ENCODE measurements around the gene RPP14.
"Not testable (repeated sequence)": the region's sequence is repeated elsewhere in the genome, so short reads cannot be mapped to it uniquely, and the experiment has no call there.

RPP14 gene

GRCh38 chr3:58334506-58334884, 28.4 kb downstream of the RPP14 start:
- in situ Hi-C loops (cut with HindIII; ENCODE audit: low sequenced_read_pairs): no loop called here
- no peak for TF ChIP-seq CTCF (IDR thresholded peaks at IDR 0.05; ENCODE audit: low read depth, low read length)
- peak overlapping the region; percentile 78 for H3K4me3 ChIP-seq (ENCODE audit: low read depth, low read length)
- no peak for DNase-seq (ENCODE audit: low read depth, low spot score)

GRCh38 chr3:58335652-58335947, 29.6 kb downstream of the RPP14 start:
- DNase-seq (ENCODE audit: low read depth, low spot score): no peak
- H3K4me3 ChIP-seq (ENCODE audit: low read depth, low read length): no peak overlapping the region
- no peak for TF ChIP-seq CTCF (IDR thresholded peaks at IDR 0.05; ENCODE audit: low read depth, low read length)
- in situ Hi-C loops (cut with HindIII; ENCODE audit: low sequenced_read_pairs): no loop called here

- peak; percentile 80 for DNase-seq (ENCODE audit: low read depth, low spot score)
- in situ Hi-C loops (cut with HindIII; ENCODE audit: low sequenced_read_pairs): no loop called here
Measured at GRCh38 chr3:58336135-58336882, 30.3 kb downstream of the RPP14 start.

GRCh38 chr3:58337190-58337589, 31.1 kb downstream of the RPP14 start:
- DNase-seq (ENCODE audit: low read depth, low spot score): no peak
- in situ Hi-C loops (cut with HindIII; ENCODE audit: low sequenced_read_pairs): no loop called here
- TF ChIP-seq CTCF (IDR thresholded peaks at IDR 0.05; ENCODE audit: low read depth, low read length): no peak
- no peak overlapping the region for H3K4me3 ChIP-seq (ENCODE audit: low read depth, low read length)

More at GRCh38 chr3:58336135-58336882, 30.3 kb downstream of the RPP14 start:
- no peak overlapping the region for H3K4me3 ChIP-seq (ENCODE audit: low read depth, low read length)
- TF ChIP-seq CTCF (IDR thresholded peaks at IDR 0.05; ENCODE audit: low read depth, low read length): no peak

- H3K4me3 ChIP-seq (ENCODE audit: low read depth, low read length); DNase-seq (ENCODE audit: low read depth, low spot score); in situ Hi-C loops (cut with HindIII; ENCODE audit: low sequenced_read_pairs): not testable (repeated sequence)
Measured at GRCh38 chr3:58339146-58339545, 33.1 kb downstream of the RPP14 start.

GRCh38 chr3:58340594-58341244, 34.7 kb downstream of the RPP14 start:
- DNase-seq (ENCODE audit: low read depth, low spot score): no peak
- no peak for TF ChIP-seq CTCF (IDR thresholded peaks at IDR 0.05; ENCODE audit: low read depth, low read length)
- no peak overlapping the region for H3K4me3 ChIP-seq (ENCODE audit: low read depth, low read length)
- in situ Hi-C loops (cut with HindIII; ENCODE audit: low sequenced_read_pairs): no loop called here

- in situ Hi-C loops (cut with HindIII; ENCODE audit: low sequenced_read_pairs): no loop called here
- TF ChIP-seq CTCF (IDR thresholded peaks at IDR 0.05; ENCODE audit: low read depth, low read length): no peak
- no peak overlapping the region for H3K4me3 ChIP-seq (ENCODE audit: low read depth, low read length)
- no peak for DNase-seq (ENCODE audit: low read depth, low spot score)
Measured at GRCh38 chr3:58341376-58341775, 35.3 kb downstream of the RPP14 start.

Data from astrocyte of the spinal cord (primary cell).